ENCODE measurements around the gene OTOA.

The OTOA gene

GRCh38 chr16:21698169-21699032 is 34.6 kb downstream of the OTOA start:
- H3K4me3 ChIP-seq (ENCODE audit: control insufficient read depth, low read depth, low read length): no peak overlapping the region
- DNase-seq (ENCODE audit: low read depth): no peak
- TF ChIP-seq CTCF (IDR thresholded peaks at IDR 0.05; ENCODE audit: control insufficient read depth, insufficient read depth, low read depth, low read length, missing control alignments): no peak

- no peak for DNase-seq (ENCODE audit: low read depth)
- no peak for TF ChIP-seq CTCF (IDR thresholded peaks at IDR 0.05; ENCODE audit: control insufficient read depth, insufficient read depth, low read depth, low read length, missing control alignments)
- H3K4me3 ChIP-seq (ENCODE audit: control insufficient read depth, low read depth, low read length): no peak overlapping the region
Observed at GRCh38 chr16:21701271-21701670, 37.5 kb downstream of the OTOA start.

- H3K4me3 ChIP-seq (ENCODE audit: control insufficient read depth, low read depth, low read length): no peak overlapping the region
- DNase-seq (ENCODE audit: low read depth): no peak
- no peak for TF ChIP-seq CTCF (IDR thresholded peaks at IDR 0.05; ENCODE audit: control insufficient read depth, insufficient read depth, low read depth, low read length, missing control alignments)
Observed at GRCh38 chr16:21702276-21702675, 38.5 kb downstream of the OTOA start.

GRCh38 chr16:21703156-21703555 is 39.4 kb downstream of the OTOA start:
- DNase-seq (ENCODE audit: low read depth): no peak
- TF ChIP-seq CTCF (IDR thresholded peaks at IDR 0.05; ENCODE audit: control insufficient read depth, insufficient read depth, low read depth, low read length, missing control alignments): no peak

GRCh38 chr16:21703589-21704174 is 39.9 kb downstream of the OTOA start:
- no peak for DNase-seq (ENCODE audit: low read depth)
- TF ChIP-seq CTCF (IDR thresholded peaks at IDR 0.05; ENCODE audit: control insufficient read depth, insufficient read depth, low read depth, low read length, missing control alignments): no peak
- no peak overlapping the region for H3K4me3 ChIP-seq (ENCODE audit: control insufficient read depth, low read depth, low read length)

More at GRCh38 chr16:21703156-21703555, 39.4 kb downstream of the OTOA start:
- no peak overlapping the region for H3K4me3 ChIP-seq (ENCODE audit: control insufficient read depth, low read depth, low read length)

- no peak for DNase-seq (ENCODE audit: low read depth)
- no peak overlapping the region for H3K4me3 ChIP-seq (ENCODE audit: control insufficient read depth, low read depth, low read length)
- TF ChIP-seq CTCF (IDR thresholded peaks at IDR 0.05; ENCODE audit: control insufficient read depth, insufficient read depth, low read depth, low read length, missing control alignments): no peak
Observed at GRCh38 chr16:21704266-21704665, 40.5 kb downstream of the OTOA start.
